Activated CD4-positive, alpha-beta T cell treated with anti-CD3 and anti-CD28 coated beads for 36 hours (primary cell): ENCODE data around the gene NEAT1. TPM values are rescaled to one million over a fixed set of nuclear protein-coding genes. Genes with fewer than 3 reads are reported as not detected.
A peak's percentile ranks its signal among the peaks of the same experiment; 100 is the strongest.

Source experiments
- ATAC-seq: fragments of 200-7000 bp; cut with Tn5 transposase; one replicate; pipeline ENCODE4 v1.10.0; 2021; ENCODE audit warnings: mild to moderate bottlenecking, moderate library complexity
- CTCF ChIA-PET: fragments of 350-600 bp; sonication (Branson Sonifier 250); formaldehyde crosslinking; loops from one replicate; lab custom pipeline; 2021; ENCODE audit warnings: antibody characterized with exemption; lab: Charles Lee
- POLR2A ChIA-PET: fragments of 350-600 bp; sonication (Branson Sonifier 250); formaldehyde crosslinking; loops from one replicate; lab custom pipeline; 2021; ENCODE audit warnings: antibody characterized with exemption, inconsistent platforms; lab: Charles Lee
- DNase-seq: peaks from one replicate; pipeline ENCODE4 v3.0.0-alpha.2; 2020
- H3K27ac Mint-ChIP-seq: one replicate; pipeline ENCODE4 v1.8.0; 2021; ENCODE audit warnings: mixed read lengths
- H3K27me3 Mint-ChIP-seq: one replicate; pipeline ENCODE4 v1.8.0; 2021; ENCODE audit warnings: mixed read lengths
- H3K36me3 Mint-ChIP-seq: one replicate; pipeline ENCODE4 v1.8.0; 2021; ENCODE audit warnings: low read depth, mixed read lengths
- H3K4me1 Mint-ChIP-seq: one replicate; pipeline ENCODE4 v1.8.0; 2021; ENCODE audit warnings: mixed read lengths
- H3K4me3 Mint-ChIP-seq: one replicate; pipeline ENCODE4 v1.8.0; 2021; ENCODE audit warnings: mild to moderate bottlenecking, moderate library complexity, mixed read lengths
- H3K9me3 Mint-ChIP-seq: one replicate; pipeline ENCODE4 v1.8.0; 2021; ENCODE audit warnings: low read depth, mixed read lengths
- intact Hi-C, 2 experiments: fragments of 100-400 bp; cut with DNase I in 1 of 2; cut with micrococcal nuclease in 1 of 2; formaldehyde crosslinking; loops; one replicate each; pipeline versions ENCODE4 v1.14.2 to v1.15.1; 2022 to 2024; cut with DNase I, micrococcal nuclease
- total RNA-seq, 2 experiments: library from RNA; stranded (reverse); gene quantifications; one replicate each; pipeline ENCODE4 v1.2.3, GENCODE V29; 2021

NEAT1 gene
- total RNA-seq, 2 experiments from 2014 or later, result 435 to 569 TPM

DNA sequence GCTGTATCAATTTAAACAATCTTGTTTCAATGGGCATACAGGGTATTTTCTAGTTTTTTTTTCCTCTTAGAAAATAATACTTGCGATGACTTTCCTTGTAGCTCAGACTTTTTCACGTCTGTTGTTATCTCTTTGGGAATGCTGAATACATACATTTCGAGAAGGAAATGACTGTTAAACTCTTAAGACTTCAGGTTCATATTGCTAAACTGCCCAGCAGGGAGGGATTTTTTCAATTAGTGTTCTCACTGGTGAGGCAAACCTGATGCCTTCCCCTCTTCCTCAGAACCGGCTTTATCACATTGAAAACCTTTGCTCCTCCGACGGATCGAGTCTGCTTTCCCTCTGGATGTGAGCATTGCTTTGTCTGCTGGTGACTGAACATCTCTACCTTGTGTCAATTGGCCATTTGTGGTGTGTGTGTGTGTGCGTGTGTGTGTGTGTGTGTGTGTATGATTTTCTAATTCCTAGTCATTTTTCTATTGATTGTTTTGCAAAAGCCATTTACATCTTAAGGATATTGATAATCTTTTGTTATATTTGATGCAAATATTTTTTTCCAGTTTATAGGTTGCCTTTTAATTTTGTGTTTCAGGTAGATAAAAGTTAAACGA, 6.6 kb downstream of the NEAT1 start:
- ChIA-PET CTCF (interaction anchor here (0.9 to 1.2 kb wide), 2 partner anchors 9 to 47 kb away, joined by 3 read pairs; partner anchors contain the start of gene SLC25A45), POLR2A (interaction anchor here (0.6 to 18.5 kb wide), 4 partner anchors 10 to 1408 kb away, joined by 3 to 1637 read pairs (median 8); partner anchors contain the start of gene MALAT1)
- DNase-seq (peak; percentile 39), ATAC-seq (no peak)
- H3K9me3 Mint-ChIP-seq, result no peaks in the 10 kb centered on the region
- peak overlapping the region; percentile 100 for H3K4me3 Mint-ChIP-seq
- peaks cover 78% of the 10 kb centered on the region for H3K36me3 Mint-ChIP-seq
- peaks cover 76% of the 10 kb centered on the region for H3K4me1 Mint-ChIP-seq
- intact Hi-C loops, result loop anchor here (5.0 to 10.0 kb wide), 3 partner anchors 466 to 567 kb away; partner anchors contain the start of genes CCDC85B (in 1 of the 2) and EHD1 (in 1 of the 2)
- peak overlapping the region; percentile 99 for H3K27ac Mint-ChIP-seq
- H3K27me3 Mint-ChIP-seq, result no peaks in the 10 kb centered on the region

DNA sequence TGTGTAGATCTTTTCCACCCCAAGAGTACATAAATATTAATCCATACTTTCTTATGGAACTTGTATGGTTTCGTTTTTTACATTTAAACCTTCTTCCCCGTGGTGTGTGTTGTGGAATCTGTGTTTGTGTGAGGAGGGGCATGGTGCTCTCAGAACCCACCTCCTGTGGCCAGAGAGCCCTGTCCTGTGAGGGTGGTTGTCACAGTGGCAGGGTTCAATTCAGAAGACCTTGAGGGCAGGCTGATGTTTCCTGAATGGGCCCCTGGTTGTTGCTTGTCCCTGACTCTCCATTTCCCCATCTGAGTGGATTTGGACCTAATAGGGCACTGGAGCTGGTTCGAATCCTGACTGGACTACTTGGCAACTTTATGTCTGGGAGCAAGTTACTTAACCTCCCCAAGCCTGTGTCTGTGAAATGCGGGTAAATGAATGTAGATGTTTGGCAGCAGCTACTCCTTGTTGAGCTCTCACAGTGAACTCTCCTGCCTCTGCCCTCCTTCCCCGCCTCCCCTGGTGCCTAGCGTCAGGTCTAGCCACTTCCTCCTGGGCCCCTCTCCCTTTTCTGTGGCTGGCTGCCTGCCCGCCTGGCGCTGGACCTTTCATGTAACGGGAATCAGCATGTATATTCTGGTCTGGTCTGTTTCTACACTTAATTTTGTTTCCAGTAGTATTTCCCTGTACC, 7.3 kb downstream of the NEAT1 start:
- ChIA-PET POLR2A (interaction anchor here (0.9 to 18.5 kb wide), 4 partner anchors 8 to 68 kb away, joined by 3 to 1637 read pairs (median 4); partner anchors contain the start of gene MALAT1), CTCF (interaction anchor here (0.7 to 1.2 kb wide), 3 partner anchors 13 to 91 kb away, joined by 3 to 7 read pairs (median 3); no protein-coding TSS in a partner anchor)
- ATAC-seq (no peak), DNase-seq (peak; percentile 69)
- peak overlapping the region; percentile 99 for H3K27ac Mint-ChIP-seq
- H3K36me3 Mint-ChIP-seq, result peaks cover 78% of the 10 kb centered on the region
- H3K9me3 Mint-ChIP-seq, result no peaks in the 10 kb centered on the region
- H3K27me3 Mint-ChIP-seq, result no peaks in the 10 kb centered on the region
- H3K4me1 Mint-ChIP-seq, result peaks cover 81% of the 10 kb centered on the region
- peak overlapping the region; percentile 100 for H3K4me3 Mint-ChIP-seq
- intact Hi-C loops, result loop anchor here (5.0 to 10.0 kb wide), 3 partner anchors 465 to 568 kb away; partner anchors contain the start of genes CCDC85B (in 1 of the 2) and EHD1 (in 1 of the 2)

DNA sequence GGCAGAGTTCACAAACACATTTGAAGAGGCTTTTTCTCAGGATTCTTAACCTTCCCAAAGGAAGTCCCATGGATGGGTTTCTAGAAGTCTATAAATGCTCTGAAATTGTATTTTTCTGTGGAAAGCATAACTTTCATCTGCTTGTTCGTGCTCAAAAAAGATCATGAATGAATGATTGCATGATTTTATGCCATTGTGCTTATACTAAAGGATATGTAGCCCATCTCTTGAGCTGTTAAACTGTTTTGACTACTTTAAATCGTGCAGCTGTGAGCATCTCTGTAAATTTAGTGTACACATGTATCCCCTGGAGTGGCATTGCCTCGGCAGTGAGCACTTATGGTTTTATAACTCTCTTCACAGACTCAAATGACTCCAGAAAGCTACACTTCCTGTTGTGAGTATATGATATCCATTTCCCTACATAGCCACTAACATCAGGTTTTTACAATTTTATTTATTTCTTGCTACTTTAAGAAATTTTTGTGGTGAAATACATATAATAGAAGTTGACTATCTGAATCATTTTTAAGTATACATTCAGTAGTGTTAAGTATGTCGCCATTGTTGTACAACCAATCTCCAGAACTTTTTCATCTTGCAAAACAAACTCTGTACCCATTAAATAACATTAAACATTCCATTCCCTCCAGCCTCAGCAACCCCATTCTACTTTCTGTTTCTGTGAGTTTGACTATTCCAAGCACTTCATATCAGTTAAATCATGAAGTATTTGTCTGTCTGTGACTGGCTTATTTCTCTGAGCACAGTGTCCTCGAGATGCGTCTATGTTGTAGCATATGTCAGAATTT, 8.0 kb downstream of the NEAT1 start:
- ChIA-PET CTCF (interaction anchor here (0.7 to 1.2 kb wide), 3 partner anchors 14 to 90 kb away, joined by 3 to 7 read pairs (median 3); no protein-coding TSS in a partner anchor), POLR2A (interaction anchor here (0.9 to 18.5 kb wide), 4 partner anchors 9 to 68 kb away, joined by 3 to 1637 read pairs (median 4); partner anchors contain the start of gene MALAT1)
- peak; percentile 46 for DNase-seq
- ATAC-seq, result peak; percentile 4
- H3K27ac Mint-ChIP-seq, result peak overlapping the region; percentile 99
- intact Hi-C loops, result no loop called here
- peak overlapping the region; percentile 100 for H3K4me3 Mint-ChIP-seq
- H3K36me3 Mint-ChIP-seq, result peaks cover 78% of the 10 kb centered on the region
- H3K9me3 Mint-ChIP-seq, result no peaks in the 10 kb centered on the region
- peaks cover 85% of the 10 kb centered on the region for H3K4me1 Mint-ChIP-seq
- no peaks in the 10 kb centered on the region for H3K27me3 Mint-ChIP-seq

DNA sequence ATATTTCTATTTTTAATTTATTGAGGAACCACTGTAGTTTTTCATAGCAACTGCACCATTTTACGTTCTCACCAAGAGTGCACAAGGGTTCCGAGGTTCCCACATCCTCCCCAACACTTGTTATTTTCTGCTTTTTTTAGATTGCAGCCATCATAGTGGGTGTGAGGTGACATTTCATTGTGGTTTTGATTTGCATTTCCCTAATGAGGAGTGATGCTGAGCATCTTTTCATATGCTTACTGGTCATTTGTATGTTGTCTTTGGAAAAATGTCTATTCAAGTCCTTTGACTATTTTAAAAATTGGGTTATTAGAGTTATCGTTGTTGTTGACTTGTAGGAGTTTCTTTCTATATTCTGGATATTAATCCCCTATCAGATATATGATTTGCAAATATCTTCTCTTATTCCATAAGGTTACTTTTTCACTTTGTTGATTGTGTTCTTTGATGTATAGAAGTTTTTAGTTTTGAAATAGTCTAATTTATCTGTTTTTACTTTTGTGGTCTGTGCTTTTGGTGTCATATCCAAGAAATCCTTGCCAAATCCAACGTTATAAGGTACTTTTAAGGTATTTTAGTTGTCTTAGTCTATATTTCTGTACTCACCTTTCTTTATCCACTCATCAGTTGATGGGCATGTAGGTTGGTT, 9.0 kb downstream of the NEAT1 start:
- POLR2A ChIA-PET, result no interaction called here

DNA sequence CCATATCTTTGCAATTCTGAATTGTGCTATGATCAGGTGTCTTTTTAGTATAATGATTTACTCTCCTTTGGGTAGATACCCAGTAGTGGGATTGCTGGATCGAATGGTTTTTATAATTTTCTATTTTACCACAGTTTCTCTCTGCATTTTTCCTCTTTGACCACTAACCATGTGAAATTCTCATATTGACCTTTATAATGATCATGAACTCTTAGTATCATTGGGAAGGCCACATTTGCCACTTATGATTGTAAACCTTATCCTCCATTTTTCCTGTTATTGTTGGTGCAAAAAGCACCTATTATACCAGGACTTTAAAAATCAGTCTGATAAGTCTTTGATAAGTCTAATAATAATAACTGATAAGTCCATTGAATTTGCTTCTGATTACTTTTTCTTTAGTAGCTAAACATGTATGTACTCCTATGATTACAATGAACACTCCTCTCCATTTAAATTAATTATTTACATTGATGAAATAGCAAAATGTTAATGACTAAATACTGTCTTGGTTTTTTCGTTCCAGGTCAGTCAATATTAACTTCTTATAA, 9.6 kb downstream of the NEAT1 start:
- Mint-ChIP-seq H3K4me3 (peak overlapping the region; percentile 54), H3K27me3 (no peaks in the 10 kb centered on the region), H3K27ac (peak overlapping the region; percentile 68), H3K9me3 (no peaks in the 10 kb centered on the region), H3K4me1 (peaks cover 87% of the 10 kb centered on the region), H3K36me3 (peaks cover 72% of the 10 kb centered on the region)
- CTCF ChIA-PET, result interaction anchor here (1.5 kb wide), 1 partner anchor 16 kb away, joined by 4 read pairs; no protein-coding TSS in a partner anchor
- POLR2A ChIA-PET, result interaction anchor here (0.7 kb wide), 2 partner anchors 73 to 79 kb away, joined by 3 read pairs; no protein-coding TSS in a partner anchor
- no peak for DNase-seq
- intact Hi-C loops, result no loop called here
- no peak for ATAC-seq

More for the DNA sequence above, 9.0 kb downstream of the NEAT1 start:
- H3K4me1 Mint-ChIP-seq, result peaks cover 89% of the 10 kb centered on the region
- peaks cover 75% of the 10 kb centered on the region for H3K36me3 Mint-ChIP-seq
- intact Hi-C loops, result no loop called here
- CTCF ChIA-PET, result interaction anchor here (1.5 kb wide), 1 partner anchor 15 kb away, joined by 4 read pairs; no protein-coding TSS in a partner anchor
- H3K27ac Mint-ChIP-seq, result peak overlapping the region; percentile 68
- H3K9me3 Mint-ChIP-seq, result no peaks in the 10 kb centered on the region
- DNase-seq, result peak; percentile 47
- ATAC-seq, result no peak
- H3K27me3 Mint-ChIP-seq, result no peaks in the 10 kb centered on the region
- H3K4me3 Mint-ChIP-seq, result peak overlapping the region; percentile 54

DNA sequence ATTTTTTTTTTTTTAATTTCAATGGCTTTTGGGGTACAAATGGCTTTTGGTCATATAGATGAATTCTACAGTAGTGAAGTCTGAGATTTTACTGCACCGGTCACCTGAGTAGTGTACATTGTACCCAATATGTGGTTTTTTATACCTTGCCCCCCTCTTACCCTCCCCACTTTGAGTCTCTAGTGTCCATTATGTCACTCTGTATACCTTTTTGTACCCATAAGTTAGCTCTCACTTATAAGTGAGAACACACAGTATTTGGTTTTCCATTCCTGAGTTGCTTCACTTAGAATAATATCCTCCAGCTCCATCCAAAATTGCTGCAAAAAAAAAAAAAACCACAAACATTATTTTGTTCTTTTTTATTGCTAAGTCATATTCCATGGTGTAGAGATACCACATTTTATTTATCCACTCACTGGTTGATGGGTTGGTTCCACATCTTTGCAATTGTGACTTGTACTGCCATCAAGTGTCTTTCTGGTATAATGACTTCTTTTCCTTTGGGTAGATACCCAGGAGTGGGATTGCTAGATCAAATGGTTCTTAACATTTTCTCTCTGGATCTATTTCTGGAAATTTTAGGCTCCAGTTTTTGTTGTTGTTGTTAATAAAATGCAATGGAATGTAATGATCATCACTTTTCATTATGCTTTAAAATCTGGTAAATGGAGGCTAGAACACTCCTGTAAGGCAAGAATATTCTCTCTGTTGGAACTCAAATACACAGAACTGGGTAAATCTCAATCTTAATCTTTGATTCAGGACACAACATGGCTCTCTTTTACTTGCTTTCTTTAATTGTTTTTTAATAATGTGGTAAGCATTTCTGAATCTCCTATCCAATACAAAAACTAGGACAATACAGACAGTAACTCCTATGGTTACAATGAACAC, 10.3 kb downstream of the NEAT1 start:
- CTCF ChIA-PET, result interaction anchor here (1.4 to 1.5 kb wide), 2 partner anchors 16 to 47 kb away, joined by 4 read pairs; no protein-coding TSS in a partner anchor
- POLR2A ChIA-PET, result interaction anchor here (0.6 to 0.7 kb wide), 3 partner anchors 14 to 78 kb away, joined by 3 read pairs; no protein-coding TSS in a partner anchor
- peak; percentile 2 for DNase-seq
- peaks cover 86% of the 10 kb centered on the region for H3K4me1 Mint-ChIP-seq
- no peaks in the 10 kb centered on the region for H3K27me3 Mint-ChIP-seq
- H3K27ac Mint-ChIP-seq, result peak overlapping the region; percentile 35
- H3K4me3 Mint-ChIP-seq, result peak overlapping the region; percentile 18
- no peak for ATAC-seq
- intact Hi-C loops, result loop anchor here (1.0 kb wide), 2 partner anchors 17 to 67 kb away; no protein-coding TSS in a partner anchor
- no peaks in the 10 kb centered on the region for H3K9me3 Mint-ChIP-seq
- H3K36me3 Mint-ChIP-seq, result peaks cover 72% of the 10 kb centered on the region

DNA sequence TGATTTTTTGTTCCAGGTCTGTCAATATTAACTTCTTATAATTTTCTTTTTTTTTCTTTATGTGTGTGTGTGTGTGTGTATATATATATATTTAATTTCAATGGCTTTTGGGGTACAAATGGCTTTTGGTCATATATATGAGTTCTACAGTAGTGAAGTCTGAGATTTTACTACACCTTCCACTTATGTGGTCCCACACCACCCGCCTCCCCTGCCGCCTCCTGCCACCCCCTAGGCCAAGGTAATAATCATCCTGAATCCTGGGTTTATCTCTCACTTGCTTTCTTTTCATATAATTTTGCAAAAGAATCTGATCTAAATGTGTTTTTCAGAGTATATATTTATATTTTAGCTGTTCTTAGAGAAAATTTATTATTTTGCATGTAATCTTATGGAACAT, 11.1 kb downstream of the NEAT1 start:
- H3K36me3 Mint-ChIP-seq, result peaks cover 72% of the 10 kb centered on the region
- intact Hi-C loops, result loop anchor here (1.0 kb wide), 2 partner anchors 17 to 67 kb away; no protein-coding TSS in a partner anchor
- DNase-seq (no peak), ATAC-seq (no peak)
- no peak overlapping the region for H3K27ac Mint-ChIP-seq
- ChIA-PET CTCF (interaction anchor here (0.8 to 1.4 kb wide), 3 partner anchors 36 to 171 kb away, joined by 3 to 5 read pairs (median 4); no protein-coding TSS in a partner anchor), POLR2A (no interaction called here)
- no peak overlapping the region for H3K4me3 Mint-ChIP-seq
- H3K27me3 Mint-ChIP-seq, result no peaks in the 10 kb centered on the region
- no peaks in the 10 kb centered on the region for H3K9me3 Mint-ChIP-seq
- H3K4me1 Mint-ChIP-seq, result peaks cover 85% of the 10 kb centered on the region

DNA sequence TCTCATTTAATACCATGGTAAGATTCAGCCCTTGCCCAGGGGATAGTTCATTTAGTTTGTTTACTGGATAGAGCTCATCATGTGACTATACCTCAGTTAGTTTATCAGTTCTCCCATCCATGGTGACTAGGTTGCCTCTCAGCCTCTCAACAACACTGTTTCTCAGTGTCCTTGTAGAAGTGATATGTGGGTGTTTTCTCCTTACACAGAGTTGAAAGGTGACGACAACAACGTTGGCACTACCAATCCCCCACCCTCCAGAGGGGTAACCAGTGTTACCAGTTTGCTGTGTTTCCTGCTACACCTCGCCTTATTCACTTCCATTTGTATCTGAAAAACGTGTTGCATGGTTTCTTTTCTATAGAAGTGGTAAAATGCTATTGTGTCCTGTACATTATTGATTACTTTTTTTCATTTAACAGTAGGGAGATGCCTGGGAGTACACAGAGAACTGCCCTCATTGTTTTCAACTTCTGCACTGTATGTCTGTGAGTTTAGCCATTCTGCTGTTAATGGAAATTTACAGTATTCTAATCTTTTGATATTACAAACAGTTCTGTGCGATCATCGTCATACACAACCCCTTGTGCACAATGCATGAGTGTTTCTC, 11.6 kb downstream of the NEAT1 start:
- no peak for ATAC-seq
- Mint-ChIP-seq H3K9me3 (no peaks in the 10 kb centered on the region), H3K27me3 (no peaks in the 10 kb centered on the region), H3K27ac (no peak overlapping the region), H3K4me3 (no peak overlapping the region), H3K4me1 (peaks cover 87% of the 10 kb centered on the region), H3K36me3 (peaks cover 77% of the 10 kb centered on the region)
- ChIA-PET POLR2A (no interaction called here), CTCF (interaction anchor here (0.8 to 1.4 kb wide), 3 partner anchors 35 to 171 kb away, joined by 3 to 5 read pairs (median 4); no protein-coding TSS in a partner anchor)
- peak; percentile 2 for DNase-seq
- intact Hi-C loops, result no loop called here
